ENCODE results near the gene MGST1.
"Not testable (repeated sequence)": the region's sequence is repeated elsewhere in the genome, so short reads cannot be mapped to it uniquely, and the experiment has no call there.

- not testable (repeated sequence) for TF ChIP-seq CTCF (conservative IDR thresholded peaks at IDR 0.05; ENCODE audit: low read length); EZH2phosphoT487 (IDR thresholded peaks at IDR 0.05; ENCODE audit: borderline replicate concordance)
Measured at GRCh38 chr12:16401835-16402234, 54.4 kb downstream of the MGST1 start.
